Measurements from ENCODE around the gene OPCML. TPM values are rescaled to one million over a fixed set of nuclear protein-coding genes. Genes with fewer than 3 reads are reported as not detected.

OPCML gene
- total RNA-seq, 4 donors from 2014 or later: 0.16 TPM; not detected in 3

- H3K4me3 ChIP-seq (ENCODE audit: low read depth, poor library complexity, severe bottlenecking): no peak overlapping the region
- WGBS, 2 donors: 16 to 19% methylated on average over 4 of the region's 4 CpGs
- intact Hi-C loops (cut with DNase I; ENCODE audit: low total_unique reads): no loop called here
- no peak for TF ChIP-seq POLR2A (IDR thresholded peaks at IDR 0.05)
- TF ChIP-seq CTCF (IDR thresholded peaks at IDR 0.05): no peak
- peak in 1 of 2 donors; percentile 32 for DNase-seq (ENCODE audit: low spot score in 2 of 2)
Observed at GRCh38 chr11:133038850-133039249, 493.5 kb downstream of the OPCML start.

GRCh38 chr11:133034929-133035328 lies 497.4 kb downstream of the OPCML start:
- WGBS, 2 donors: 76 to 81% methylated on average over 7 of the region's 7 CpGs
- DNase-seq (ENCODE audit: low spot score in 2 of 2): peak in 1 of 2 donors; percentile 57
- intact Hi-C loops (cut with DNase I; ENCODE audit: low total_unique reads): no loop called here
- no peak for TF ChIP-seq POLR2A (IDR thresholded peaks at IDR 0.05)
- TF ChIP-seq CTCF (IDR thresholded peaks at IDR 0.05): no peak
- H3K4me3 ChIP-seq (ENCODE audit: low read depth, poor library complexity, severe bottlenecking): no peak overlapping the region

GRCh38 chr11:133029107-133029506 lies 503.2 kb downstream of the OPCML start:
- DNase-seq (ENCODE audit: low spot score in 2 of 2): no peak
- WGBS, 2 donors: 48 to 62% methylated on average over 5 of the region's 5 CpGs
- H3K4me3 ChIP-seq (ENCODE audit: low read depth, poor library complexity, severe bottlenecking): no peak overlapping the region
- TF ChIP-seq CTCF (IDR thresholded peaks at IDR 0.05) (no peak), POLR2A (IDR thresholded peaks at IDR 0.05) (no peak)
- intact Hi-C loops (cut with DNase I; ENCODE audit: low total_unique reads): no loop called here

GRCh38 chr11:133026952-133027351 lies 505.3 kb downstream of the OPCML start:
- intact Hi-C loops (cut with DNase I; ENCODE audit: low total_unique reads): no loop called here
- no peak for DNase-seq (ENCODE audit: low spot score in 2 of 2)
- TF ChIP-seq CTCF (IDR thresholded peaks at IDR 0.05) (no peak), POLR2A (IDR thresholded peaks at IDR 0.05) (no peak)
- 82 to 89% methylated on average over 1 of the region's 1 CpG for WGBS, 2 donors
- no peak overlapping the region for H3K4me3 ChIP-seq (ENCODE audit: low read depth, poor library complexity, severe bottlenecking)

GRCh38 chr11:133024301-133024700 lies 508.0 kb downstream of the OPCML start:
- no peak for DNase-seq (ENCODE audit: low spot score in 2 of 2)
- 57 to 64% methylated on average over 5 of the region's 5 CpGs for WGBS, 2 donors
- intact Hi-C loops (cut with DNase I; ENCODE audit: low total_unique reads): no loop called here

More at GRCh38 chr11:133024301-133024700, 508.0 kb downstream of the OPCML start:
- no peak overlapping the region for H3K4me3 ChIP-seq (ENCODE audit: low read depth, poor library complexity, severe bottlenecking)
- TF ChIP-seq POLR2A (IDR thresholded peaks at IDR 0.05): no peak
- no peak for TF ChIP-seq CTCF (IDR thresholded peaks at IDR 0.05)

Measured in lower leg skin (tissue), 4 donors.